ENCODE data around the gene KLF6.

Gene KLF6

GRCh38 chr10:3774018-3774813 is 10.8 kb downstream of the KLF6 start:
- peak; percentile 49 for DNase-seq

DNA sequence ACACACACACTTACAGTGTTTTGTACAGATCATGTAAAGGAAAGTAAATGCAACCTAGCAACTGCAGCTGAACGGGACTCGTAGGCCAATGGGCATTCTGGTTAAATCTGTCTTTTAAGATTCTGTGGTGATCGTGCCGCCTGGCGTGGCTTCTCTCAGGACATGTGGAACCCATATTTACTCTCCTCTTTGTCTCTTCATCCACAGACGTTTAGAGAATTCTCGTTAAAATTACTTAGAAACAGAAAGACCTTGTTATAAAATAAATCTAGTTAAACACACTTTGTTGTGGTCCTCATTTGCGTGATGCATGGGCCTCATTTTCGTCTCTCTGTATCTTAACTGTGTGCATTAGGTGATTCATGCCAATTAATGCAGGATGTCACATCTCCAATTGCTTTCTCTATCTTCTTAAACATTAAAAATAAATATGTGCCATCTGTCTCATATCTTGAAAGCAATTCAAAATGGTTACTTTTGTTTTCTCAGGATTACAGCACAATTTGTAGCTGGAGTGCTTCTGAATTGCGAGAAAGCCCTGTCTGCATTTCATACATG is 11.5 kb downstream of the KLF6 start:
- DNase-seq, result peak; percentile 28

DNA sequence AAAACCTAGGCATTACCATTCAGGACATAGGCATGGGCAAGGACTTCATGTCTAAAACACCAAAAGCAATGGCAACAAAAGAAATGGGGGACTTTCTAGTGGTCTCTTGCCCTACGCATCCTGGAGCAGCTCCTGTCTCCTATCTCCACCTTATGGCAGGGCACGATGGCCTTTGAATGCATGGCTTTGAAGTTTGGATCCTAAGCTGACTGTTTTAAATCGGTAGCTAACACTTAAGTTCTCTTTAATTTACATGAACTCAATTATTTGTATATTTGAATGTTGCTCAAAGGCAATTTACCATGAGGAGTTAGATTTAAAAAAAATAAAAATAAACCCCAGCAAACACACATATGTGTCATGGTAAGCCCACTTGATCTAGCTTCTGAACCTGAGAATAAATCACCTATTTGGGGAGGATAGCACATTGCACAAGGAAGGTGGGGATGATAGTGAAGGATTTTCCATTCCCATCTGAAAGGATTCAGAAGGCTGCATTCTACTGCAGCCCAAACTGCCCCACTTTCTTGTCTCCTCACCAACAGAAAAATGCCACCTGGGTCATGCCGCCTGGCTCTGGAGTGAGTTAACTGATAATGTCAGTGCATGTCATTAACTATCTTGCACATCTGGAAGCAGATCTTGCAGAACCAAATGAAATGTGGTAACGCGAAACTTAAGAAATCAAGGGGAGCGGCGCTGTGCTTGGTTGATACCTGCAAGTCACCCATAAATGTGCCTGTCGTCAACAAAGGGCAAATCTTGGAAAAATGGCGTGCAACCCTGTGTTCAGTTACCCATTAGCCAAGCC is 12.4 kb downstream of the KLF6 start:
- peak; percentile 33 for DNase-seq

- DNase-seq, result peak; percentile 22
Measured at GRCh38 chr10:3770611-3771110, 14.3 kb downstream of the KLF6 start.

GRCh38 chr10:3769556-3769955 is 15.5 kb downstream of the KLF6 start:
- no peak for DNase-seq

DNA sequence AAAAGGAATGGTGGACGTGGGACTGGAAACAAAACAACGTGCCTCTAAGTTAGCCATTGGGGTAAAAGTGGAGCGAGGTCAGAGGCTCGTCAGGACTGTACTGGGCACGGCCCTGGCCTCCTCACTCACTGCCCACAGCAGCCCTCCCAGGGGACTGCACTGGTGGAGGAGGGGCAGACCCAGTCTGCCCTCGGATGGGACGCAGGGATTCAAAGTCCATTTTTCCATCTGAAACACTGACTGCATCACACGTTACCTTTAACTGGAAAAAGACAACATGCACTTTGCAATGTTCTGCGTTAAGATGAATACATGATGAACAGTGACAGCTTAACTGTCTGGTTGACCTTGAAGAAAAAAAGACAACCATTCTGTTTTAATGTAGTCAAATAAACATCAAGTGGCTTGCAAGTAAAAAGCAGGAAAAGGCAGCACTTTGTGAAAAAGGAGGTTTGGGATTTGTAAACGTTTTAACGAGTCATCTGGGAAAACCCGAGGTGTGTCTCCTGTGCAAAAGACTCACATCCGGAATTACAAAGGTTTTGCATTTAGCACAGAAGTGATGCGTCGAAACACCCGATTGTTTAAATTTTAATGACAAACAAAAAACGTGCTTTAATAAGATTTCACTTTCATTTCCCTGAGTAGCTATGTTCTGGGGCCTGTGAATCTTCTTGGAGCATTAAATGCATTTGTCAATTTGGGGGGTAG is 18.8 kb downstream of the KLF6 start:
- no peak for DNase-seq

DNA sequence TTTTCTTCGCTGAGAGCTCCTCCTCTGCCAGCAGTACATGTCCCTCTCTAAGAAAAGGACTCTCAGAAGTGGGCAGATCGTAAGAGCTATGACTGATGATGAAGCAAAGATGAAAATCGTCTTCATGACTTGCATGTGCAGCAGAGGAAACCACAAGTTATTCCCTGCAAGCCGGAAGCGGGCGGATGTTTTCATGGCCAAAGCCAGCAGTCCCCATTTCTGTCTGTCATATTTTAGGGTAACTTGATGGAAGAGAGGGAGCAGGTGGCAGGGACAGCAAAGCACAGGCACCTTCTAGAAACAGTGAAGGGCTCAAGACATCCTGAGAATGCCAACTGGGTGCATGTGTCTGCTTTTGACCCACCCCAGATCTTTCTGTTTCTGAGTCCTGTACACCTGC is 19.9 kb downstream of the KLF6 start:
- peak; percentile 59 for DNase-seq

- peak; percentile 46 for DNase-seq
Measured at GRCh38 chr10:3764626-3765112, 20.3 kb downstream of the KLF6 start.

DNA sequence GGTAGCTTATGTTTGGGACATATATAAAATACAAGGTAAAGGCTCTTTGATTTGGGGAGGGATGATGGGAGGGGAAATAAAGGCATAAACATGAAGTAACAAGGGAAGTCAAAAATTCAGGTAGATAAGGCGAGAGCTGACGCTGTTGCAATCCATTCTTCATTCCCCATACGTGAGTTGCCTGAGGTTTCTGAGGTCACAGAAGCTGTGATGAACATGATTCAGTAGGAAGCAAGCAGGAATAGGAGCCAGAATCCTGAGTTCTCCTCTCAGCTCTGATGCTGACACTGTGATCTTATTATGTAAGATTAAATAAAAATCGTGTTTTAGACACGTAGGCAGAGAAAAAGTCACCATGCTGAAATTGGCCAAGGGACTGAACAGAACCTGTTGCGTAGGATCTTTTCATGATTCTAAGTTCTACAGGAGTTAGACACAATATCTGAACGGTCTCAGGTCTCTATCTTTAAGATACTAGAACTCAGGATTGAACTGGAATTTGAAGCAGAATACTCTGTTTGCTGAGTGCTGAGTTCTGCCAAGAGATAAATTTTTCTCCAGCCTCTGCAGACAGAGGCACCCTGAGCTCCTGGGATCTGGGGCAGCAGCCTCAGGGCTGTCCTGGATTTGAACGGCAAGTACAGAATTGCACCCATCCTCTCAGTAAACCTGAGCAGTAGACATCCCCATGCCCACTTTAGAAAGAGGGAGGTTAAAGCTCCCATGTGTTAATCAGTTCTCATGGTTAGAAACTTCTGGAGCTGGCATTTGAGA is 21.0 kb downstream of the KLF6 start:
- peak; percentile 32 for DNase-seq

GRCh38 chr10:3763035-3763456 is 22.0 kb downstream of the KLF6 start:
- DNase-seq, result peak; percentile 56

DNA sequence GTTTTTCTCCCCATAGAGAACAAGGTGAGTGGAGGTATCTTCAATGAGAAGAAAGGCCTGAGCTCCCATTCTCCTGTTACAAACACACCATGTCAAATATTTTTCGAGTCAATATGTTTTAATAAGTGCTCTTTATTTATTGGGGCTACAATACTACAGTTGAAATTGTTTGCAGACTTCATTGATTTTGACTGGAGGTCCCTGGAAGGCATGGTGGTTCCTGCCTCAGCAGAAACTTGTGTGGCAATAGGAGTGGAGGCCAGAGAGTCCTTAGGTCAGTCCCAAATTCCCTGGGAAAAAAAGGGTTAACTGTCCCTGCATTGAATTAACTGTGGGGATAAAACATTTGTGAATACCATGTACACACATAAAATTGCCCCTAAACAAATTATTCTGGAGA is 22.7 kb downstream of the KLF6 start:
- DNase-seq, result no peak

DNA sequence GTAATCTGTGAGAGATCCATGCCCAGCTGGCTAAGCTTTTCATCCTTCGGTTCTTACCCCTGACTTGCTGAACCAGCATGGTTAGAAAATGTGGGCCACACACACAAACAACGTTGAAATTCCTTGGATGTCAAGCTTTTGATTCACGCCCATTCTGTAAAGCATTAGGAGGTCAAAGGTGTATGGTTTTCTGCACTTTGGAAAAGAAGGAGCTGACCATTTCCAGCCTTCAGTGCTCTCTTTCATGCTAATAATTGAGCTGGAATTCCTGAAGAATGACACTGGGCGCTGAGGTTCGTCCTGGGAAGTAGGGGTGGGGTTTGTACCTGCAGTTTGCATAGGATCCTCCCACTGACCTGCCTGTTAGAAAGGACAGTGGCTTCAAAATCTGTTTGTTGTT is 23.1 kb downstream of the KLF6 start:
- DNase-seq, result peak; percentile 12

GRCh38 chr10:3761021-3761686 is 23.9 kb downstream of the KLF6 start:
- DNase-seq, result peak; percentile 46

DNA sequence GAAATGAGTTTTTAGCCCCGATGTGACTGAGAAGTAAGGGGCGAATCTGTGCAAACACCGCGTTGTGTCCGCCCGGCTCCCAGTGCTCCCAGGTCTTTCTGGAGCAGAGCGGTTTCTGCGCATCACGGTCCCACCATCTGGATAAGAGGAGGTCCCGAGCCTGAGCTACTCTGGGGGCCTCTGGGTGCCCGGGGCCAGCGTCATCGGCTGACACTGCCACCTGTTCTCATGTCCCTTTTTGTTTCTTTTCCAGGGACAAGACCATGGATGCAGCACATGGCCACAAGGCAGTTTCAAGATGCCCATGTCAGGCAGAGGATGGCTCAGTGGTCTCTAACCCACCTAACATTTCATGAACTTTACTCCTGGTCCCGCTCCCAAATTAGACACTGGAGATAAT is 24.9 kb downstream of the KLF6 start:
- peak; percentile 51 for DNase-seq

GRCh38 chr10:3759397-3759796 is 25.6 kb downstream of the KLF6 start:
- no peak for DNase-seq

DNA sequence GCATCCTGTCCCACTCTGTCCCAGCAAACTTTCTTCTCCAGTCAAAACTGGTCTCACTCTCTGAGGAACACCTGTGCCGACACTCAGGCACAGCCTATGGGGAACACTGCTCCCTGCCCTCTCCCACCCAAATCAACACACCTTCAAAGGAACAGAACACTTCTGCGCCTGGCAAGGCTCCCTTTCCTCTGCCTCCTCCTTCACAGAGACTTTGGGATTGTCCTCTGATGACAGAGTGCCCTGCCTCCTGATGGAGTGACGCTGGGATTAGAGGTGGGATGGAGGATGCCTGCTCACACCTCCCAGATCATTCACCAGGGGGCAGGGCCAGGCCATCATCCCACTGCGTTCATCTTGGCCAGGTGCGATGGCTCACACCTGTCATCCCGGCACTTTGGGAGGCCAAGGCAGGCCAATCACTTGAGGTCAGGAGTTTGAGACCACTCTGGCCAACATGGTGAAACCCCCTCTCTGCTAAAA is 26.5 kb downstream of the KLF6 start:
- DNase-seq, result peak; percentile 62

- DNase-seq, result peak; percentile 79
Measured at GRCh38 chr10:3757638-3758490, 27.1 kb downstream of the KLF6 start.

GRCh38 chr10:3757250-3757637 is 27.8 kb downstream of the KLF6 start:
- DNase-seq, result peak; percentile 56

- peak; percentile 33 for DNase-seq
Measured at GRCh38 chr10:3756360-3756740, 28.7 kb downstream of the KLF6 start.

All from activated CD8-positive, alpha-beta memory T cell treated with anti-CD3 and anti-CD28 coated beads, Interleukin-2, amount 50 U/mL, for 48 hours (primary cell).